GM18519 (cell line): ENCODE data around the gene FAM184B.
"Not testable (repeated sequence)": the region's sequence is repeated elsewhere in the genome, so short reads cannot be mapped to it uniquely, and the experiment has no call there.

Experiments used
- ATAC-seq: cut with Tn5 transposase; IDR thresholded peaks from one replicate; pipeline ENCODE4 v1.9.1; 2021; ENCODE audit warnings: mild to moderate bottlenecking, moderate library complexity; ENCODE audit not compliant: unreplicated experiment, low FRiP score

Gene FAM184B

DNA sequence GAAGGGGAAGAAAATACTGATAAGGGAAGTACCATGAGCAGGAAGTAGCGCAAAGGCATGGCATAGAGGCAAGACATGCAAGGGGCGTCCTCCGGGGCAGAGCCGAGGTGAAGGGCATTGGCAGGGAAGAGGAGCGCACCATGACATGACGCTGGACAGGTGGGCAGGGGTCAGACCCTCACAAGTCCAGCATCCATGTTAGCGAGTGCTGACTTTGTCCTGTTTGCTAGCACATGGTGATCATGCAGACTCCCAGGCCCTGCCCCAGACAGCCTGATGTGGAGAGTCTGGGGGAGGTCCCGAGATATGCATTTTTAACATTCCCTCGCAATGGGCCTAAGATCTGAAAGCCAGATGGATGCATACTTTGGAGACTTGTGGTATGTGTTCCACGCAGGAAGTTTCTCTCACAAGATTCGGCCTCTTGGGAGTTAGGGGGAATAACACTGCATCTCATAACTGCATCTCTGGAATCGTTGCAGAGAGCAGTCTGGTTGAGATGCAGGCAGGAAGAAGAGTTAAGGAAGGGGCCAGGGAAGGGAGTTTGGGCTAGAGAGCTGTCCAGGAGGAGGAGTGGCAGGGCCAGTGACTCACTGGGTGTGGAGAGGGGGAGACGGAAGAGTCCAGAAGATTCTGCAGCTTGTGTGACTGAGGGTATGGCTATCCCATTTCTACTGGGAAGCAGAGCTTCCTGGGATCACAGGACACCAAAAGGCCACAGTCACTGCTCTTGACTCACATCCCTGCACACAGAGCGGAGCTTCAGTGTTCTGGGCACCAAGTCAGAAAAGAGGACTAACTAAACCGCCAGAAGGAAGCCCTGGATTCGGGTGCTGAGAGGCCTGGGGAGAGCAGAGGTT is 59.7 kb downstream of the FAM184B start:
- no peak for ATAC-seq

DNA sequence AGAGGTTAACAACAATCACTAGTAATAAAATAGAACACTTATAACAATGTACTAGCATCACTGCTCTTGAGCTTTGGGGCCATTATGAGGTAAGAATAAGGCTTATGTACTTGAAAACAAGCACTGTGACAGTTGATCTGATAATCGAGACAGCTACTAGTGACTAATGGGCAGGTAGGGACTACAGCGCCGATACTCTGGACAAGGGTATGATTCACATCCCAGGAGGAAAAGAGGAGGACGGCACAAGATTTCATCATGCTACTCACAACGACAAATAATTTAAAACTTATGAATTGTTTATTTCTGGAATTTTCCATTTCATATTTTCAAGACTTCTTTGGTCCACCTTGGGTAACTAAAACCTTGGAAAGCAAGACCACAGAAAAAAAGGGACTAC is 62.3 kb downstream of the FAM184B start:
- ATAC-seq = no peak

DNA sequence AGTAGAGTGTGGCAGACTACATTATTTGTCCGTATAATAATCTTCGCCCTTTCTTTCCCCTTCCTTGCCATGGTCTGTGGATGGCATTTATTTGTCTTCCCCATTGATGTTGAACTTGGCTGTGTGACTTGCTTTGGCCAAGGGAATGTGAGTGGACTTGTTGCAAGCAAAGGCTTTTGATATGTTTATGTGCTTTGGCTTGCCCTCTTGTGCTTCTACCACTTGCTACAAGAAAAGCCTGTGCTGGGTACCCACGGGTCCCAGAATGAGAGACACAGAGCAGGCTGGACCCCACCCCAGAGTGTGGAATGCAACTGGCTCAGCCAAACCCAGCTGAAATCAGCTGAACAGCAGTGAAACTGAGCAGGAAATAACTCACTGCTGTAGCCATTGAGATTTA is 63.0 kb downstream of the FAM184B start:
- ATAC-seq = no peak

DNA sequence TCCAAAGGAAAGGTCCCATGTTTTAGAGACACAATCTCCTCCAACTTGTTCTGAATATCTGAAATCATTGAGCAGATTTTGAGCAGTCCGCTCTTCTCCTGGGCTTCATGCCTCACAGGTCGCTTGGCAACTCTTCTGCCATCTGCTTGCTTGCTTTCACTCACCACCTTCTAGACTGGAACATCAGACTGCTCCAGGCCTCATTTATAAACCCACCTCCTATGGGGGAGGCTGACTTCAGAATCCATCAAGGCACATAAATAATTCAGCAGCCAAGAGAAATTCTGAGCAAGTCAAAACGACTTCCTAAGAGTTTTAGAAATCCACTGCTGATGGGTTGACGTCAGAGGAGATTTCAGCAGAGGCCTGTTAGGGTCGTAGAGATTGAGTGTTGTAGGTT is 64.1 kb downstream of the FAM184B start:
- no peak for ATAC-seq

DNA sequence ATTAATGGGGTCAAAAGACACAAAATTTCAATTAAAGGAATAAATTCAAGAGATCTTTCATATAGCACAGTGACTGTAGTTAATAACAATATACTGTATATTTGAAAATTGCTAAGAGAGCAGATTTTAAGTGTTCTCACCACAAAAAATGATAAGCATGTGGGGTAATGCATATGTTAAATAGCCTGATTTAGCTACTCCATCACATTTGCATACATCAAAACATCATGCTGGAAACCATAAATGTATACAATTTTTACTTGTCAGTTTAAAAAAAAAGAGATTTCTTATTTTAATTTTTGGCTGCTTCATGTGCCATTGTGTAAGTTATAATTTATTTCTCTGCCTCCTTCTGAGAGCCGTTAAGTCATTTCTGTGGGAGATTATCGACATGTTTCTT is 65.9 kb downstream of the FAM184B start:
- no peak for ATAC-seq

DNA sequence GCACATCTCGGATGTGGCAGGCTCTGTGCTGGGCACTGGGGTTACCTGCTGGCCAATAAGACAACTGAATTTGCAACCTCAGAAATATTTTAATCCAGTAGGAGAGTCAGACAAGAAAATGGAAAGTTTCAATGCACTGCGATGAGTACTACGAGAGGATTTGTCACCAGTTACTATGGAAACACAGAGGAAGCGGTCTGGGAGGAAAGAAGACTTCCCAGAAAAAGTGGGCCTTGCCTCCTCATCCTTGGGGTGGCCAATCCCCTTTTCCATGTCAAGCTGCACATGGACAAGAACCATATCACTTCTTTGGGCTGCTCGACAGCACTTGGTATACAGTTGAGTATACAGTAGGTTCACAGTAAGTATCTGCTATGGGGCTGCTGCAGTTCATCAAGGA is 67.6 kb downstream of the FAM184B start:
- ATAC-seq = no peak

DNA sequence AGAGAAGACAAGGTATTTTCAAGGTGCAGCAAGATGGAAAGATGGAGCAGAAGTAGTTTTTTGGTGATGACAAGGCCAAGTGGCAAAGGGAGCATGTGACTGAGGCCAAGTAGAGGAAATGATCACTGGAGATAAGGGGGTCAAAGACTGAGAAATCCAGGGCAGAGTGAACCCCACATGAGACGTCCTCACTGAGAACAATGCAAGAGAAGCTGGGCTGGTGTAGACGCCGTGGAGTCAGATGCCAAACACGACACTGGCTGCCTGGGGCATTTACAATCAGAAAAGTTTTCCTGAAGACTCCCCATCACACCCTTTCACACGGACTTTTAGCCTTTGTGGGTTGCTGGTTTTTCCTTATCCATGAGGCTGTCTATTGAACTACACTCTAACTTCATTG is 69.3 kb downstream of the FAM184B start:
- no peak for ATAC-seq

DNA sequence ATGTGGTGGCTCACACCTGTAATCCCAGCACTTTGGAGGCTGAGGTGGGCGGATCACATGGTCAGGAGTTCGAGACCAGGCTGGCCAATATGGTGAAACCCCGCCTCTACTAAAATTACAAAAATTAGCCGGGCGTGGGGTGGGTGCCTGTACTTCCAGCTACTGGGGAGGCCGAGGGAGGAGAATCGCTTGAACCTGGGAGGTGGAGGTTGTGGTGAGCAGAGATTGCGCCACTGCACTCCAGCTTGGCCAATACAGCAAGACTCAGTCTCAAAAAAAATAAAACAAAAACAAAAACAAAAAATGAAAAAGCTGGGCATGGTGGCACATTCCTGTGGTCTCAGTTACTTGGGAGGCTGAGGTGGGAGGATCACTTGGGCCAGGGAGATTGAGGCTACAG is 70.2 kb downstream of the FAM184B start:
- ATAC-seq = not testable (repeated sequence)

DNA sequence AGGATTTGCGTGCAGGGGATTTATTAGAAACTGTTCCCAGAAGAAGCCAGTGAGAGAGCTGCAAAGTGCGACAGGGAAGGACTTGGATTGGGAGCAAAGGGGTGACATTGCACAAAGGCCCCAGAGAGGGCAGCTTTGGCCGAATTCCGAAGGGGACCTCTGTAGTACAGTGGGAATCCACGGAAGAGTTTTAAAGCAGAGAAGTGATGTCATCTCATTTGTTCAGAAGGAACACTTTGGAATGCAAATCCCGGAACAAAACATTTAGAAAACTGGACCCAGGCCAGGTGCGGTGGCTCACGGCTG is 71.7 kb downstream of the FAM184B start:
- ATAC-seq = no peak

DNA sequence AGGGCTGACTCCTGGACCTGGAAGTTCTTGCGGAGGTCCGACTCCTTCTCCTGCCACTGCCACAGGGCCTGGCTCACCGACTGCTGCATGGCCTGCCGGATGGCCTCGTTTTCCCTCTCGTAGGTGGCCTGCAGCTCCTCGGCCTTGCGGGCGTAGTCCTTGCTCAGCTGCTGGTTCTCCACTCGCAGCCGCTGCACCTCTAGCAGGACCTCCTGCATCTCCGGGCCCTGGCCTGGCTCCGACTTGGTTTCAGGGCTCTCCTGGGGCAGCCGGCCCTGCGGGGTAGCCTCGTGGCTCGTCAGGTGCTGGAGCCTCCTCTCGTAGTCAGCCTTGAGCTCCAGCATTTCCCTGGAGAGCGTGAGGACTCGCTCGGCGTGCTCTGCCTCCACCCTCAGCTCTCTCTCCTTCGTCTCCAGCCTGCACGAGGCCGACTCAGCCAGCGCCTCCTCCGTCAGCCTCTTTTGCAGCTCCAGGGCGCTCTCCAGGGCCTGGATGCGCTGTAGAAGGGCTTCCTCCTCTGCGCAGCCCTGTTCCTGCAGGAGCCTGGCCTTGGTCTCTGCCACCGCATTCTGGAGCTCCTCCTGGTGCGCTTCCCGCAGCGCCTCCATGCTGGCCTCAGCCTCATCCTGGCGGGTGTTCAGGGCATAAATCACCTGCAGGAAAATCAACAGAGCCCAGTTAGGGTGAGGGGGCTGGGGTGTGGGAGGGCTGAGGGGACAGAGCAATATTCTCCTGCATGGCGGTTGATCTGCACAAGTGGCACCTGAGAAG is 72.2 kb downstream of the FAM184B start:
- ATAC-seq = no peak

DNA sequence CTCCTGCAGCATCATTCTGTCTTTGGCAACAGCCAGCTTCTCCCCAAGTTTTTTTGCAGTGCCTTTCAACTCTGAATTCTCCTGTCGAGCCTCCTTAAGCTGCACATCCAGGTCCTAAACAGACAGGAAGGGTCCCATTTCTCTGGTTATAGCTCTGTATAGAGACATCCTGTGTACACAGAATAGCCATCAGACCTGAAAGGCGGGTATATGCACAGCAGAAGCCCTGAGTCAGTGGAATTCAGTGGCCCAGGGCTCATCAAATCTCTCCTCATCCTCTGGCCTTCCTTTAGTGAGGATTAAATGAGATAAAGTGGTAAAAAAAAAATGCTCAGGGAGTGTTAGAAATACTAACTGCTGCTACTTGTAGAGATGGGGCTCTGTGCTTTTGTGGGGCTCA is 73.8 kb downstream of the FAM184B start:
- no peak for ATAC-seq

DNA sequence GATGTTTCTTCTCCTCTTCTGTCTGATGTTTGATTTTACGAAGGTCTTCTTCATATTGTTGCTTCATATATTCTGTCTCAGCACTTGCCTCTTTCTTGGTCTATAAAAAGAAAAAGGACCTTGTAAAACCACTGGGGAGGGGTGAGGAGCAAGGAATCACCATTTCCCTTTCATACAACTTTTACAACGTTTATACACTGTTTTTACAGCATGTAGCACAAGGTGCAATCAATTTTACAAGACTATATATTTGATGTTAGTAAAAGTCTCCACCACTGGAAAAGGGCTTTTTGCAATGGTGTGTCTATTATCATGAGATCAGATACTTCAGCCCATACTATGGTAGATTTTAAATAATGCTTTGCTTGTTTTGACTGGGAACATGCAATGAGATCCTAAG is 76.3 kb downstream of the FAM184B start:
- no peak for ATAC-seq

DNA sequence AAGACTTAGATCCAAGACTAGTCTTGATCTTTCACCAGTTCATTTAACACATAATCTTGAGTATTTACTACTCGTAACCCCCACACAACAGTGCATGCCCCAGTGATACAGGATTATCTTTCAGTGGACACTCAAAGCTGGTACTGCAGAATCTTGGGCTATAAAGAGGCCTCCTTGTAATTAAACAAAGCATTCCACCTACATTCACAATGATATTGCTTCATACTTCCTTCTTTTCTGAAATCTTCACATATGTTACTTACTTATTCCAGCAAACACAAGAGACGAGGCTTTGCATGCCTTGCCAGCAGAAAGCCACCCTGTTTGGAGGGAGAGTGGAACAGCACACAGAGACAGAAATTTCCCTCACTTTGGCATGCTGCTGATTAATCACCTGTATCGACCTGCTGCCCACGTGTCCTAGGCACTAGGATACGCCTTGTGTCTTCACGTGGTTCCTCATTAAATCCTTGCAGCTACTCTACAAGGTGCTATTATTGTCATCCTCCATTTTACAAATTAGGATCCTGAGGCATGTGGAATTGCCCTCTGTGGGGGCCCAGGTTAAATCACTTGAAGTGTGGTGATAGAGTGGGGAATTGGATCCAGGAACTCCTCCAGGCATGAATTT is 77.3 kb downstream of the FAM184B start:
- ATAC-seq = no peak

DNA sequence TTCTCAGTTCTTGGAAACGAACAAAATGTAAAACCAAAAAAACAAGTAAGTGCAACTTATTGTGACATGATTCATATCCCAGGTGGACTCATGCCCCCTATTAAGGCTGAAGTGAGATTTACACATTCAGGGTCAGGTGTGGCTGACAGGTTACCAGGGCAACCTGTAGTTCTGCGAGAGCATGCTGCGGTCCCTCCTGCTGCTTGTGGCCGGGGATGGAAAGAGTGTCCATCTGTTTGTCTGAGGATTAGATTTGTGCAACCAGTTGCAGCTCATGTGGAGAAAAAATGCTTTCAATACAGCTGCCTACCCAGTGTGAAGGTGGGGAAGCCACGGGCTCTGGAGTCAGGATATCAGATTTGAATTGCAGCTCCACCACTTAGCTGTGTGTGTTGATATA is 78.8 kb downstream of the FAM184B start:
- no peak for ATAC-seq

DNA sequence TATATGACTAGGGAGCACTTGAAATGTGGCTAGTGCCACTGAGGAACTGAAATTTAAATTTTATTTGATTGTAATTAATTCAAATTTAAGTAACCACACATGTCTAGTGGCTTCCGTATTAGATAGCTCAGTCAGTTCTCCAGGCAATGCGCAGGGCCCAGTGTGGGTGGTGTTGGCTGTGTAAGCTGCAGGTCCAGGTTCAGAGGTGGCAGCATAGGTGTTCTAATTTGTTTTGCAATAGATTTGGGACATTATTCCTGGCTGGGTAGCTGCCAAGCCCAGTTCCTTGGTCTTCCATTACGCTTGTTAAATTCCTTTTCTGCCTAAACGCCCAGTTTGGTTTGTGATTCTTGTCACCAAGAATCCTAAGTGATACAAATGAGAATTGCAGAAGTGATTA is 79.5 kb downstream of the FAM184B start:
- no peak for ATAC-seq

DNA sequence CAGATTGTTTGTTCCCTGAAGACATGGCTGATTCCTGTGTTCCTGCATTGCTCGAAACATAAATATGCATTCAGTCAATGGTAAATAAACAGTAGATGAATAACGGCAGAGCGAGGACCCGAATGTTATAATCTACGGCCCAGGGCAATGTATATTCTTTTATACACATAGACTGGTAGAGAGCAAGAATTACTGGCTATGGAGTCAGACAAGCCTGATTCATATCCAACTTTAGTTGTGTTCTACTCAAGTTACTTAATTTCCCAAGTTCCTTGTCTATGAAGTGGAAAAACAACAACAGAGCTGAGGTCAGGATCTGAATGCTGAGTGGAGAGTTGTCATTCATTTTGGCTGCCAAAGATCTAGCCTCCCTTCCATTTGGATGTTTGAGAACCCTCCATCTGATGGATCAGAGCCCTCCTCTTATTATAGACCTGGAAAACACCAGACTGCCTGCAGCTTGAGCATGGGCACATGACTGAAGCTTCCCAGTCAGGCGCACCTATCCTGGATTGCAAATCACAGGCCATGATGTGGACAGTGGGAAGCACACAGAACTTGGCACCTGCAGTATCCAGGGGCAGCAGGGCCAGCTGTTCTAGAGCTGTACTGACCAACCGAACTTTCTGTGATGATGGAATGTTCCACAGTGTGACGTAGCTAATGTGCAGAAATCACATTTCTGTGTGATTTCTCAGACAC is 80.1 kb downstream of the FAM184B start:
- ATAC-seq = no peak

DNA sequence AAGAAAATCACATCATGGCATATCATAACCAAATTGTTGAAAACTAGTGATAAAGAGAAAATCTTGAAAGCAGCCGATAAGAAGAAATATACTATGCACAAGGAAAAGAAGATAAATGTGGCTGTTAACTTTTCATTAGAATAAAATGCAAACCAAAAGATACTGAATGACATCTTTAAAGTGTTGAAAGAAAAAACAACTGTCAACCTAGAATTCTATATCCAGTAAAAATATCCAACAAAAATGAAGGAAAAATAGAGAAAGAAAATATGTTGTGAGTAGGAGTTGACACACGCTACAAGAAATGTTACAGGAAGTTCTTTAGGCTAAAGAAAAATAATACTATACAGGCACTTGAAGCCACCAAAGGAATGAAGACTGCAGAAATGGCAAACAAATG is 82.0 kb downstream of the FAM184B start:
- no peak for ATAC-seq

DNA sequence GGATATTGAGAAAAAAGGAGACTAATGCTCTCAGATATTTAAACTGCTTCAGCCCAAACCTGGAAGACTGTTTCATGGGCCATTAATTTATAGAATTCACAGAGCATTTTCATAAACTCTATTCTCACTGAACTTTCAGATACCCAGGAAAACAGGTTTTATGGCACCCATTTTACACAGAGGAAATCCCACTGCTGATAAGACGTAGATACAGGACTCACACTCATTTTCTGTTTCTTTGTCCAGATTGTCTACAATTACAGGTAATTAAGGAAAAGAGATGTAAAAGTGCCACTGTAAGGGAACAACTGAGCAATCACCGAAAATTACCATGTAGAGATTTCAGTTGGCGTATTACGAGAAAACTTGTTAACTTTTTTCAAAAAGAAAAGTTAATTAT is 83.3 kb downstream of the FAM184B start:
- no peak for ATAC-seq

DNA sequence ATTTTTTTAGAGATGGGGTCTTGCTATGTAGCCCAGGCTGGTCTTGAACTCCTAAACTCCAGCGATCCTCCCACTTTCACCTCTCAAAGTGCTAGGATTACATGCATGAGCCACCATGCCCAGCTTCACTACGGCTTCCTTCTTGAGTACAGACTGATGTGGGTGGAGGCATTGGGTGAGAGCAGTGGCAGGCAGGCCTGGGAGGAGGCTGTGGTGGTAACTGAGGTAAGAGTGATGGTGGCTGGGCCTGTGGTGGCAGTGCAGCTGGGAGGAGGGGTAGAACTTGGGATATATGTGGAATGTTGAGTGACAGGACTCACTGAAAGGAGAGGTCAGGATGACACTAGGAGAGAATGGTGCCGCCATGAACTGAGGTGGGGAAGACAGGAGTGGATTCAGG is 86.1 kb downstream of the FAM184B start:
- ATAC-seq = no peak

DNA sequence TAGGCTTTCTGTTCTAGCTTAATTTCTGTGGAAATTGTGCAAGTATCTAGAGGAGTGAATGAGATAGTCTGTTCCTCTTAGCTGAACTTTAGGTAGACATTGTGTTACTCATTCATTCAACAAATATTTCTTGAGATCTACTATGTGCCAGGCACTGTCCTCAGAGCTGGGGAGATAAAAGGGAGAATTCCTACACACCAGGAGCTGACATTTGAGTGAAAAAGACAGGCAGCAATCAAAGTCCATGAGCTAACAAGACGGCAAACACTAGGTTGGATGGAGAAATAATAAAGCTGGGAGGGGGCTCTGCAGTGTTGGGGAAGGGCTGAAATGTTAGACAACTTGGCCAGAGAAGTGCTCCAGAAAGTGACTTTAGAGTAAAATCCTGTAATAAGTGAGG is 86.9 kb downstream of the FAM184B start:
- no peak for ATAC-seq

DNA sequence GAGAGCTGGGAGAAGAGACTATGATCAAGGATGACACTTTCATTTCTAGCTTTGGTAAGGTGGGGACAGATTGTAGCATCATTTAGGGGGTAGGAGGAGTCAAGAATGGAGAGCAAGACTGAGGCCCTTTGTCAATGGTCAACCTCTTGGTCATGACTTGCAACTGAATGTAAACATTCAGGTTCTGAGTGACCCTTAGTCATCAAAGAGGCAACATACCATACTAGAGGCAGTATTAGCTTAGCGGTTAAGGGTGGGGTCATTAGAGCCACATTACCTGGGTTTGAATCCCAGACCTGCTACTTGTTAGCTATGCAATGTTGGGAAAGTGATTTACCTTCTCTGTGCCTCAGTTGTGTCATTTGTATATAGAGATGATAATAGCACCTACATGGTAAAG is 90.5 kb downstream of the FAM184B start:
- no peak for ATAC-seq
